Activated CD4-positive, alpha-beta T cell treated with anti-CD3 and anti-CD28 coated beads, Interleukin-2, amount 50 U/mL, for 16 hours (primary cell): ENCODE measurements around the gene CDC42BPG.

Experiments
- DNase-seq: peaks from one replicate; pipeline ENCODE4 v3.0.0-alpha.2; 2020

The CDC42BPG gene

GRCh38 chr11:64844330-64845128 is at the start of gene CDC42BPG:
TSS of gene CDC42BPG (minus strand) at chr11:64844653. CDS start at chr11:64844569, 84 bp downstream.
- DNase-seq: peak; percentile 60

- DNase-seq: no peak
These were observed 49.0 kb upstream of the CDC42BPG start for GRCh38 chr11:64893194-64894069.

- DNase-seq: no peak
These were observed 48.4 kb upstream of the CDC42BPG start for GRCh38 chr11:64892838-64893193.

- no peak for DNase-seq
These were observed 48.0 kb upstream of the CDC42BPG start for GRCh38 chr11:64892411-64892831.

- DNase-seq: no peak
These were observed 47.4 kb upstream of the CDC42BPG start for GRCh38 chr11:64891880-64892279.

- no peak for DNase-seq
These were observed 46.9 kb upstream of the CDC42BPG start for GRCh38 chr11:64891215-64891848.

GRCh38 chr11:64890522-64890939 is 46.1 kb upstream of the CDC42BPG start:
- DNase-seq: no peak

- DNase-seq: no peak
These were observed 44.5 kb upstream of the CDC42BPG start for GRCh38 chr11:64888729-64889511.

- DNase-seq: no peak
These were observed 43.9 kb upstream of the CDC42BPG start for GRCh38 chr11:64888406-64888728.

GRCh38 chr11:64887757-64888405 is 43.4 kb upstream of the CDC42BPG start:
- peak; percentile 87 for DNase-seq

GRCh38 chr11:64887234-64887756 is 42.8 kb upstream of the CDC42BPG start:
- no peak for DNase-seq

- peak; percentile 71 for DNase-seq
These were observed 41.2 kb upstream of the CDC42BPG start for GRCh38 chr11:64885367-64886286.

- DNase-seq: no peak
These were observed 39.6 kb upstream of the CDC42BPG start for GRCh38 chr11:64884019-64884418.

GRCh38 chr11:64883575-64883974 is 39.1 kb upstream of the CDC42BPG start:
- no peak for DNase-seq

GRCh38 chr11:64882243-64882642 is 37.8 kb upstream of the CDC42BPG start:
- no peak for DNase-seq

GRCh38 chr11:64881476-64881875 is 37.0 kb upstream of the CDC42BPG start:
- no peak for DNase-seq

- peak; percentile 52 for DNase-seq
These were observed 36.0 kb upstream of the CDC42BPG start for GRCh38 chr11:64880240-64881001.

- DNase-seq: no peak
These were observed 34.9 kb upstream of the CDC42BPG start for GRCh38 chr11:64879244-64879900.

GRCh38 chr11:64878494-64879243 is 34.2 kb upstream of the CDC42BPG start, which contains the start of gene EHD1:
TSS of gene EHD1 (minus strand) at chr11:64878621. CDS start at chr11:64878464, 157 bp downstream.
- peak; percentile 99 for DNase-seq
